Measurements from ENCODE around the gene ANKRD34A. TPM values are rescaled to one million over a fixed set of nuclear protein-coding genes. Genes with fewer than 3 reads are reported as not detected.

Gene ANKRD34A
- polyA plus RNA-seq, 6 donors from 2014 or later, result 0.15 to 0.27 TPM; not detected in 4

DNA sequence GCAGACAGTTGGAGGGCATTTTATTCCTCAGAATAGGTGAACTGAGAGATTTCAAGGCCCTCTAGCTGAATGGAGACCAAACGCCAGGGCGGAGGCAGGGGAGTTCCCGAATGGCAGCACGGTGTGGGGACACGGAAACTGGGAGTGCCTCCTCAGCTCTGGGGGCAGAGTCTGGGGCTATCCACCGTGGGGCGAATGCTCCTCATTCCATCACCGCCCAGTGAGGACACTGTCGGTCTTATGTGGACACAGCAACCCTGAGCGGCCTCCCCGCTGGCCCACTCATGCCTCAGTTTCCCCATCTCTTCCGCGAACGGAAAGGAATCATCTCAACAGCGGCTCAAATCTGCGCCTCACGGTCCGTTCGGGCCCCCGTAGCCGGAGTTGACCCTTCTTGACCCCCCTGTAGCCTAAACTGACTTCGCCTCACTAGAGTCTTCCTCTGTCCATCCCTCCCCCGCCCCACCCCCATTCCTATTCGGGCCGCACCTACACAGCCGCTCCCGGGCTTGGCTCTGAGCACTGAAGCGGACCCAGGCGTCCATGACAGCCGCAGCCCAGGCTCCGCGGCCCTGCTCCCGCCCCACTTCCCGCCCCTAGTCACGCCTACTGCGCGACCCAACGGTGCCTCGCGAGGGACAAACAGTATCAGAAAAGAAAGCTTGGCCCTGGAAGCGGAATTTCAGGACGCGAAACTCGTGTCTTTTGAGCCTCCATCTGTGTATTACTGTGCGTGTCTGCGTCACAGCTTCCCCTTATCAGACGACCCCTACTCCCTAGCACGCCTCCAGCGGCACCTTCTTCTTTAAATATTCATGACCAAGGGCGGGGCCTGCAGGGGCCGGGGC, 46.0 kb downstream of the ANKRD34A start, which contains the start of gene PEX11B:
Gene PEX11B, minus strand, starts transcription at position 574 of the 848 bp plus-strand sequence. Its CDS starts 29 bp downstream, at position 545.
- peak within 1 kb of the TSS; percentile 91 to 99 (median 96) for H3K4me3 Mint-ChIP-seq
- no peaks in the 10 kb centered on the region for H3K27me3 Mint-ChIP-seq
- H3K36me3 Mint-ChIP-seq, result peaks cover 13 to 31% of the 10 kb centered on the region in 2 donors
- peak within 1 kb of the TSS; percentile 88 to 96 (median 94) for H3K27ac Mint-ChIP-seq
- ATAC-seq (ENCODE audit: low read depth in 2 of 2), result peak; percentile 86 to 89
- H3K9me3 Mint-ChIP-seq, result no peaks in the 10 kb centered on the region
- peak; percentile 91 for DNase-seq
- peaks cover 42 to 48% (median 43%) of the 10 kb centered on the region in 3 donors for H3K4me1 Mint-ChIP-seq

DNA sequence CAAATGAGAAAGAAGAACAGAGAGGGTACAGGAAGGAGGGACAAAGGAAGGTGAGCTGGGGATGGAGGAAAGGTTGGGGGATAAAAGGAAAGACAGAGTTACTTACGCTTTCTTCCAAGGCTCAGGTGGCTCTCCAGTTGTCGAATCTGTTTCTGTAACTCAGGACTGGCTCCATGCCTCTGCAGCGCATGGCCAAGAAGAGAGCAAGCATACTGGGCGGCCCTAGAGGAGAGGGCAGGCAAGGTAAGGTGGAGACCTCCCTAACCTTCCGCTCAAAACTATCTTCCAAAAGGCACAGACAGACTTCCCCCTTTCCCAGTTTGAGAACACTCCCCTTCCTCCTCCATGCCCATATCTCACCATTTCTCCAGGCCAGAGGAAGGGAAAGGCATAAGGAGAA, 46.8 kb downstream of the ANKRD34A start:
- H3K27me3 Mint-ChIP-seq, result no peaks in the 10 kb centered on the region
- peak overlapping the region in 5 of 6 donors; percentile 92 to 96 (median 94) for H3K27ac Mint-ChIP-seq
- H3K4me1 Mint-ChIP-seq, result peaks cover 37 to 48% (median 42%) of the 10 kb centered on the region in 3 donors
- H3K9me3 Mint-ChIP-seq, result no peaks in the 10 kb centered on the region
- peaks cover 13 to 31% of the 10 kb centered on the region in 2 donors for H3K36me3 Mint-ChIP-seq
- peak overlapping the region; percentile 91 to 99 (median 96) for H3K4me3 Mint-ChIP-seq
- ATAC-seq (ENCODE audit: low read depth in 2 of 2) (no peak), DNase-seq (no peak)

DNA sequence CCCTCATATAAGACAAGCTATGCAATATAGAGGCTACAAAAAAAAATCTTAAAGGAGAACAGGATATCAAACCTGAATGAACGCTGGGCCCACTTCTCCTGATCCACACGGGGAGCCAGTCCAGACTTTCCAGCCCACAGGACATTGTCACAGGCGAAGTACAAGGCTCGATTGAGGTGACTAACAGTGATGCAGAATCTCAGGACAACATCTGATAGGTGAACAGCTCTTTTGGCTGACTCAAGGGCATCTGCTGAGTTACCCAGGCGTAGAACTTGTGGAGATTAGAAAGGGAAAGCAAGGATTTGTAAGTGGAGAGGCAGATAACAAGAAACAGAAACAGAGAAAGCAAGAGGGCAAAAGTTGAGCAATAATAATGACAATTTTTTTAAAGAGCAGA, 47.6 kb downstream of the ANKRD34A start:
- H3K4me1 Mint-ChIP-seq, result peaks cover 42 to 54% (median 44%) of the 10 kb centered on the region in 3 donors
- no peaks in the 10 kb centered on the region for H3K27me3 Mint-ChIP-seq
- H3K27ac Mint-ChIP-seq, result peak overlapping the region in 4 of 6 donors; percentile 30 to 94 (median 82)
- no peaks in the 10 kb centered on the region for H3K9me3 Mint-ChIP-seq
- DNase-seq (no peak), ATAC-seq (ENCODE audit: low read depth in 2 of 2) (no peak)
- peak overlapping the region; percentile 61 to 97 (median 90) for H3K4me3 Mint-ChIP-seq
- peaks cover 18 to 34% of the 10 kb centered on the region in 2 donors for H3K36me3 Mint-ChIP-seq

DNA sequence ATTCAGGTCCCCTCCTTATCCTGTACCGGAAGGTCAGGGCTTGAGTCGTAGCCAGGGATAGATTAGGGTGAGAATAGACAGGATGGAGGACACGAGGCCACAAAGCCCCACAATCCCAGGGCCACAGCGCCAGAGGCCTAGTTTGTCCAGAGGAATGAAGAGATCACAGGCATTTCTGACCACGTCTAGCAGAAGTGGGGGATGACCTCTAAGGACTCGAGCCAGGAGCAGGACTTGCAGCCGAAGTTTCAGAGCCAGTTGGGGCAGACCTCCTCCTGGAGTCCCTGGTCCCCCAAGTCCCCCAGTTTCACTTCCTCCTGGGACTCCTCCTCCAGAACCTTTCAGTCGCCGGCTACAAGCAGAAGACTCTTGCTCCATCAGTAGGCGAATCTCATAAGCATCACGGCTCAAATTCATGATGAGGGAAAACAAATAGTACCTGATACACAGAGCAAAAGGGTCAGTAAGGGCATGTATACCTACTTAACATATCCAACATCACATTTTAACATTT, 52.2 kb downstream of the ANKRD34A start:
- Mint-ChIP-seq H3K9me3 (no peaks in the 10 kb centered on the region), H3K4me1 (peaks cover 21 to 33% (median 29%) of the 10 kb centered on the region in 3 donors), H3K27me3 (no peaks in the 10 kb centered on the region), H3K36me3 (peaks cover 18 to 45% of the 10 kb centered on the region in 2 donors), H3K4me3 (no peak overlapping the region), H3K27ac (no peak overlapping the region)
- ATAC-seq (ENCODE audit: low read depth in 2 of 2), result peak in 1 of 2 donors; percentile 41
- no peak for DNase-seq

Other genes starting within 250 kb of the ANKRD34A start
- under 1 TPM in 5 of 6 donors, not detected in 1; 0.24 to 0.86 (median 0.51) TPM for gene CD160, start 245.1 kb downstream of the ANKRD34A start, polyA plus RNA-seq (ENCODE audit: low read depth in 6 of 6)
- 1 to 10 TPM; 4.0 to 6.8 (median 4.6) TPM for gene RNF115, start 140.5 kb downstream of the ANKRD34A start, polyA plus RNA-seq (ENCODE audit: low read depth in 6 of 6)
- gene POLR3C, start 140.4 kb downstream of the ANKRD34A start, polyA plus RNA-seq (ENCODE audit: low read depth in 6 of 6), result 100 to 1,000 TPM in 1 of 6 donors, 10 to 100 TPM in 5; 47.6 to 114 (median 63.3) TPM
- gene NUDT17, start 118.9 kb downstream of the ANKRD34A start, polyA plus RNA-seq (ENCODE audit: low read depth in 6 of 6), result 1 to 10 TPM in 5 of 6 donors, under 1 TPM in 1; 0.26 to 5.9 (median 2.9) TPM
- gene PIAS3, start 105.5 kb downstream of the ANKRD34A start, polyA plus RNA-seq (ENCODE audit: low read depth in 6 of 6), result 10 to 100 TPM in 3 of 6 donors, 1 to 10 TPM in 3; 9.2 to 17.0 (median 10.9) TPM
- not detected for gene ANKRD35, start 78.7 kb downstream of the ANKRD34A start, polyA plus RNA-seq (ENCODE audit: low read depth in 6 of 6)
- under 1 TPM in 1 of 6 donors, not detected in 5; 0.20 TPM for gene ITGA10, start 54.5 kb downstream of the ANKRD34A start, polyA plus RNA-seq (ENCODE audit: low read depth in 6 of 6)
- 10 to 100 TPM; 37.9 to 50.8 (median 49.6) TPM for gene PEX11B, start 45.9 kb downstream of the ANKRD34A start, polyA plus RNA-seq (ENCODE audit: low read depth in 6 of 6)
- gene RBM8A, start 37.1 kb downstream of the ANKRD34A start, polyA plus RNA-seq (ENCODE audit: low read depth in 6 of 6), result 100 to 1,000 TPM; 140 to 220 (median 158) TPM
- 10 to 100 TPM; 10.6 to 14.2 (median 12.7) TPM for gene LIX1L, start 6.6 kb downstream of the ANKRD34A start, polyA plus RNA-seq (ENCODE audit: low read depth in 6 of 6)
- gene POLR3GL, start 115 bp upstream of the ANKRD34A start, polyA plus RNA-seq (ENCODE audit: low read depth in 6 of 6), result 100 to 1,000 TPM in 1 of 6 donors, 10 to 100 TPM in 5; 79.5 to 202 (median 91.7) TPM
- 1,000 to 10,000 TPM; 2,524 to 6,933 (median 5,735) TPM for gene TXNIP, start 32.0 kb upstream of the ANKRD34A start, polyA plus RNA-seq (ENCODE audit: low read depth in 6 of 6)
- gene HJV, start 57.2 kb upstream of the ANKRD34A start, polyA plus RNA-seq (ENCODE audit: low read depth in 6 of 6), result not detected
- under 1 TPM; 0.20 to 0.62 (median 0.23) TPM for gene NBPF10, start 180.2 kb upstream of the ANKRD34A start, polyA plus RNA-seq (ENCODE audit: low read depth in 6 of 6)